NT2/D1 (cell line): ENCODE data around the gene SUSD2.

ENCODE experiments used
- YY1 ChIP-seq: IDR thresholded peaks from 2 replicates; pipeline ENCODE4 v1.6.1; 2011; ENCODE audit not compliant: insufficient read length, insufficient read depth
- ZNF274 ChIP-seq: IDR thresholded peaks from 2 replicates; pipeline ENCODE4 v1.6.1; 2011; ENCODE audit warnings: mild to moderate bottlenecking, low read depth, low read length

GRCh38 chr22:24209016-24209415 is 27.7 kb downstream of the SUSD2 start:
- no peak for TF ChIP-seq YY1
- TF ChIP-seq ZNF274: no peak
